T-helper 1 cell treated with Interleukin-12 subunit alpha and Interleukin-12 subunit beta and Interleukin-4 antibody, amounts not matched to agents 30 ng/mL and 1 ng/mL, for 36 hours (primary cell): ENCODE measurements around the gene PPP4C. TPM values are rescaled to one million over a fixed set of nuclear protein-coding genes. Genes with fewer than 3 reads are reported as not detected.

Experiments
- intact Hi-C: fragments of 100-400 bp; cut with micrococcal nuclease; formaldehyde crosslinking; loops from one replicate; pipeline ENCODE4 v1.15.1; 2024
- total RNA-seq: library from RNA; stranded (reverse); gene quantifications from 2 replicates; pipeline ENCODE4 v1.2.3, GENCODE V29; 2022

Gene PPP4C
- total RNA-seq, 1 donor from 2014 or later: 147 TPM

DNA sequence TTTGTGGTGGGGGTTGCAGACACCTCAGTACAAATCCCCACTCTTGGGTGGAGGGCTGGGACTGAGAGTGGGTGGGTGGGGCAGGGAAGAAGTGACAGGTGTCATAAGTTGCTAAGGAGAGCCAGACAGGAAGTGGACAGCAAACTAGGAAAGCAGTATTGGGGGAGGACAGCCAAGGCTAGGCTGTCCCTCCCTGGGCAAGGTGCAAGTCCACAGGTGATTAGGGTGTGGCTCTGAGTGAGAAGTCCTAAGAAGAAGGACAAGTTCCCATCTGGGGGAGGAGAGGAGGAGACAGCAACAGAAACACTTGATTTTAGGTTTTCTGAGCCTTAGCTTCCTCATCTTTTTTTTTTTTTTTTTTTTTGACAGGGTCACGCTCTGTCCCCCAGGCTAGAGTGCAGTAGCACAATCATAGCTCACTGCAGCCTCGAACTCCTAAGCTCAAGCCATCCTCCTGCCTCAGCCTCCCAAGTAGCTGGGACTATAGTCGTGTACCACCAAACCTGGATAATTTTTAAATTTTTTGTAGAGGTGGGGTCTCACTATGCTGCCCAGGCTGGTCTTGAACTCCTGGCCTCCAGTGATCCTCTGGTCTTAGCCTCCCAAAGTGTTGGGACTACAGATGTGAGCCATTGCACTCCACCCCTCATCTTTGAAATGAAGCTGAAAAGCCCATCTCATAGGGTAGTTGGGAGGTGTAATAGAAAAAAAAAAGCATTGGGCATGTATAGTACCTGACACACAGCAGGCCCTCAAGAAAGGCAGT, 44.7 kb downstream of the PPP4C start:
- intact Hi-C loops: loop anchor here (5.0 to 10.0 kb wide), 2 partner anchors 287 to 1836 kb away; partner anchors contain the start of gene ZNF771

DNA sequence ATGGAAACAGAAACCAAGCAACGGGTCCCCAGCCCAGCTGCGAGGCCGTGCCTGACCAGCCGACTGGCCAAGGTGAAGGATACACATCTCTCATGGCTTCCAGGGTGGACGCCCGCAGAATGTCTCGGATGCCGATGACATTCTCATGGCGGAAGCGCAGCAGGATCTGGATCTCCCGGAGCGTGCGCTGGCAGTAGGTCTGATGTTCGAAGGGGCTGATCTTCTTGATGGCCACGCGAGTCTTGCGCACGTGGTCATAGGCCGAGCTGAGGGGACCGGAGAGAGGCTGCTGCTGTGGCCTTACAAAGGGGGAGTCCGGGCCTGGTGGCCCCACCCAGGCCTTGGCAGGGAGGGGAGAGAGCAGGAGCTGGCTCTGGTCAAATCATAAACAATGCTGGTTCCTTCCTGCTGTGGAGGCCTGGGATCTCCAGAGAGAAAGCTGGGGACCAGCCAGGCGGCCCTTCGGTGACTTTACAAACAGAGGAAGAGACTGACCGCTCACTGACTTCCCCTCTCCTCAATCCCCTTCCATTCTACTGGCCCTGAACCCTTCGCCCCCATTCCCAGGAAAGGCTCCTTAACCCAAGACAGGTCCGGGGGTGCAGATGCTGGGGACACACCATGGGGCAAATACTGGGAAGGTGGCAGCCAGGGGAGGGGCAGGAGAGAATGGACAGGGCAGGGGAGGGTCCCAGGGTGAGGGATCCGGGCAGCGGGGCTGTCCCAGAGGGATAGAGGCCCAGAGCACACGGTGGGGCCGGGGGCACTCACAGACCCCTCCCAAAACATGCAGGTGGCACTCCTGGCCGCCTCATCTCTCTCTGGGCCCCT, 46.2 kb downstream of the PPP4C start:
- intact Hi-C loops: loop anchor here (2.0 to 10.0 kb wide), 4 partner anchors 45 to 1837 kb away; partner anchors contain the start of genes ALDOA and ZNF771

DNA sequence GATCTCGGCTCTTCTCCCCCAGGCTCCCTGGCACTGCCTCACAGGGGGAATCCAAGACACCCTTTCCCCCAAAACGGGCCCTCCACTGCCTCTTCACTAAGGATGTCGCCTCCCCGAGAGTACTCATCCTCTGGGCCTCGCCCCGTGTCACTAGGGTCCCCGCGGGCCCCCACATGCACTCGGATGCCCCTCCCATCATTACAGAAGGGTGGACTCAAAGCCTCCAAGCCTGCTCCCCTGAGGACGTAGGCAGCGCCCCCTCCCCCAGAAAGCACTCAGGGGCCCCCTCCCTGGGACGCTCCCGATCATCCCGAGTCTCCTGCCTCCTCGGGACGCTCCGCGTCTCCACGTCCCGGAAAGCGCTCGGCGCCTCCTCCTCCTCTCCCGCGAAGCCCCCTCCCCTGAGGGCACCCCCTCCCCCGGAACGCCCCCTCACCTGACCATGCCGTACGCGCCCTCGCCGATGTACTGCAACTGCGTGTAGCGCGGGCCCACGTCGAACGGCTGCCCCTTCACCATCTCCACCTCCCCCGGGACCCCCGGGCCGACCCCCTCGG, 46.9 kb downstream of the PPP4C start:
- intact Hi-C loops: loop anchor here (1.0 to 10.0 kb wide), 6 partner anchors 26 to 1838 kb away; partner anchors contain the start of genes ALDOA, CORO1A, YPEL3 and ZNF771

- intact Hi-C loops: loop anchor here (5.0 to 10.0 kb wide), 2 partner anchors 282 to 1840 kb away; partner anchors contain the start of gene ZNF771
These were observed 49.2 kb downstream of the PPP4C start for GRCh38 chr16:30124985-30125379.

- intact Hi-C loops: loop anchor here (10.0 kb wide), 1 partner anchor 1841 kb away; no protein-coding TSS in a partner anchor
These were observed 49.9 kb downstream of the PPP4C start for GRCh38 chr16:30125690-30126089.

- intact Hi-C loops: loop anchor here (10.0 kb wide), 1 partner anchor 1843 kb away; no protein-coding TSS in a partner anchor
These were observed 52.2 kb downstream of the PPP4C start for GRCh38 chr16:30127993-30128392.

GRCh38 chr16:30131869-30132475, 56.2 kb downstream of the PPP4C start:
- intact Hi-C loops: loop anchor here (2.0 kb wide), 1 partner anchor 39 kb away; no protein-coding TSS in a partner anchor

GRCh38 chr16:30132591-30132990, 56.8 kb downstream of the PPP4C start:
- intact Hi-C loops: no loop called here

Other genes with a start within 250 kb of the PPP4C start
- gene CDIPT, start 212.8 kb upstream of the PPP4C start, total RNA-seq: 68.7 and 75.4 TPM in 2 replicates
- 0.07 TPM in 2 replicates for gene SEZ6L2, start 176.4 kb upstream of the PPP4C start, total RNA-seq
- gene ASPHD1, start 175.5 kb upstream of the PPP4C start, total RNA-seq: 0.17 and 0.32 TPM in 2 replicates
- 42.2 and 48.4 TPM in 2 replicates for gene KCTD13, start 149.8 kb upstream of the PPP4C start, total RNA-seq
- gene TMEM219, start 113.9 kb upstream of the PPP4C start, total RNA-seq: 46.1 and 54.0 TPM in 2 replicates
- 39.8 and 41.5 TPM in 2 replicates for gene TAOK2, start 102.1 kb upstream of the PPP4C start, total RNA-seq
- gene HIRIP3, start 80.4 kb upstream of the PPP4C start, total RNA-seq: 35.8 and 36.9 TPM in 2 replicates
- gene INO80E, start 79.8 kb upstream of the PPP4C start, total RNA-seq: 98.2 and 112 TPM in 2 replicates
- gene DOC2A, start 65.0 kb upstream of the PPP4C start, total RNA-seq: not detected in 2 replicates
- gene C16orf92, start 52.8 kb upstream of the PPP4C start, total RNA-seq: not detected in 2 replicates
- 1.4 and 2.3 TPM in 2 replicates for gene TLCD3B, start 44.7 kb upstream of the PPP4C start, total RNA-seq
- gene ALDOA, start 10.2 kb upstream of the PPP4C start, total RNA-seq: 1,204 and 1,207 TPM in 2 replicates
- 0.54 and 0.68 TPM in 2 replicates for gene TBX6, start 15.9 kb downstream of the PPP4C start, total RNA-seq
- gene YPEL3, start 20.2 kb downstream of the PPP4C start, total RNA-seq: 49.2 and 51.4 TPM in 2 replicates
- 7.6 and 11.2 TPM in 2 replicates for gene GDPD3, start 37.5 kb downstream of the PPP4C start, total RNA-seq
- gene MAPK3, start 47.2 kb downstream of the PPP4C start, total RNA-seq: 65.5 and 68.9 TPM in 2 replicates
- 1,802 and 1,829 TPM in 2 replicates for gene CORO1A, start 107.6 kb downstream of the PPP4C start, total RNA-seq
- 183 and 188 TPM in 2 replicates for gene BOLA2B, start 117.7 kb downstream of the PPP4C start, total RNA-seq
- gene SLX1A, start 117.9 kb downstream of the PPP4C start, total RNA-seq: 57.3 and 64.3 TPM in 2 replicates
- gene SULT1A3, start 123.3 kb downstream of the PPP4C start, total RNA-seq: 29.2 and 31.7 TPM in 2 replicates
- gene NPIPB13, start 172.5 kb downstream of the PPP4C start, total RNA-seq: 10.8 and 19.5 TPM in 2 replicates